GM03348 (cell line): ENCODE data around the gene SULT4A1.

Experiments
- DNase-seq: peaks from one replicate; pipeline ENCODE4 v3.0.0; 2012; ENCODE audit warnings: low spot score

Gene SULT4A1

DNA sequence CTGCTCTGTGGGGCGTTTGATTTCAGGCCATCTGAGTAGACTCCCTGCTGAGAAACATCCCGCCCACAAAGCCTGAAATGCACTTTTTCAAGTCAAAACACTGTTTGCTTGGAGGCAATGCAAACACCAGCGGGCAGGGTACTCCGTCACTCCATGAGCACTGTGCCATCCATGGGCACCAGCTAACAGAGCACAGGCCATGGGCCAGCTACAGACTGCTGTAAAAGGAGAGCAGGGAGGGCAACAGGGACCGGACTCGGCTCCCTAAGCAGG, 33.7 kb downstream of the SULT4A1 start:
- no peak for DNase-seq

DNA sequence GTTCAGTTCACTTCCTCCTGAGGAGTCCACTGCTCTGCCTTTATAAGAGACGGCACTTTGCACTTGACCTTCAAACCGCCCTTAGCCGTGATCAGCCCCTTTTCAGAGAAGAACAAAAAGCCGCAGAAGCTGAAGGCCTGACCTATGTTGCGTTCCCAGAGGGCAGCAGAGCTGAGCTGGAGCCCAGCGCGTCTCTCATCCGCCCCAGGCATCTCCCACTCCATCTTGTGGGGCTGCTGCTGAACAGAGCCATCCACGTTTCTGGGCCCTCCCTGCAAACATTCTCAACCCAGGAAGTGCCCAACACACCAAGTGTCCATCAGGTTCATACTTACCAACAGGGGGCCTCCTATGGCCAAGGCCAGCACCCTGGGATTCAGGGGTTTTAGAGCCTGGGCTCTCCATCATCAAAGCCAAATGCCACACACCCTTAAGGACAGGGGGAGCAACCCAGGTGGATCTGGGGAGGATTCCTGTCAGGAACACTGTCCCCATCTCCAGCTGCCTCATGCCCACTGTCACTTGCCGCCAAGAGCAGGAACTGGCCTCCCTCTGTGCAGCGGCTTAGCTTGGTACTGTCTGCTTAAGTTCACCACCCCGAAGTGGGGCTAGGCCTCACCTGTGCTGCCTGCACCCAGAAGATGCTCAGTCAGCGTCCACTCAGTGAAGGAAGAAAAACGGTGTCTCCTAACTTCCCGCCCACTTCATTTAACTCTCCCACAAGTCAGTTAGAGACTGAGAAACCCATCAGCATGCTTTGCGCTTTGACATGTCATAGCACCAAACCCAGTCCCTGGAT, 34.2 kb downstream of the SULT4A1 start:
- no peak for DNase-seq

DNA sequence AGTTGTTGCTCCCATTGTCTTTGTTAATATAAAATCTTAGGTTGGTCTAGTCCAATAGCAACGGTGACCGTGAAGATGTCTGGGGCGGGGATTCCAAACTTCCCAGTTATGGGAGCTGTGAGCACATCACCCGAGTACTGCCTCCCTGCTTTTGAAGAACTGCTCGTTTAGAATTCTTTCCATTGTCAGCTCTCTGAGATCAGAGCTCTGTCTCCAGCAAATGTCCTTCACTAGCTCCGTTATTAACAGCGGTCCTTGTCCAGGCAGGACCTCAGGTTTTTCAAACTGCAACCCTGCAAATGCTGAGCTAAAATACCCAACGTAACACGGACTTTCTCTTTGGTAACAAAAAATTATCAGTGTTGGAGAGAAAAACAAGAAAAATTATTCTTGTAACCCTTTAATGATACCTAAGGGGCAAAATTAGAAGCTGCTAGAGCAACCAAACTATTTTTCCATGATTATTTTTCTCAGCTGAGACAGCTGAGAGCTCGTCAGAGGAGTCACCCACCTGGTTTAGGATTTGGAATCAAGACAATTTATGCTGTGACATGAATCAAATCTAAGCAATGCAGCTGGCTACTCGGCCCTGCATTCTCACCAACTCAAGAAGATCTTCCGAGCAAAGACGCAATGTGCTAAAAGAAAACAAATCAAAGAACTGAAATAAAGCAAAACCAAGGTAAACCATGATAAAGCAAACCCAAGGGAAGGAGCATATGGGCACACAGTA, 35.1 kb downstream of the SULT4A1 start:
- no peak for DNase-seq

DNA sequence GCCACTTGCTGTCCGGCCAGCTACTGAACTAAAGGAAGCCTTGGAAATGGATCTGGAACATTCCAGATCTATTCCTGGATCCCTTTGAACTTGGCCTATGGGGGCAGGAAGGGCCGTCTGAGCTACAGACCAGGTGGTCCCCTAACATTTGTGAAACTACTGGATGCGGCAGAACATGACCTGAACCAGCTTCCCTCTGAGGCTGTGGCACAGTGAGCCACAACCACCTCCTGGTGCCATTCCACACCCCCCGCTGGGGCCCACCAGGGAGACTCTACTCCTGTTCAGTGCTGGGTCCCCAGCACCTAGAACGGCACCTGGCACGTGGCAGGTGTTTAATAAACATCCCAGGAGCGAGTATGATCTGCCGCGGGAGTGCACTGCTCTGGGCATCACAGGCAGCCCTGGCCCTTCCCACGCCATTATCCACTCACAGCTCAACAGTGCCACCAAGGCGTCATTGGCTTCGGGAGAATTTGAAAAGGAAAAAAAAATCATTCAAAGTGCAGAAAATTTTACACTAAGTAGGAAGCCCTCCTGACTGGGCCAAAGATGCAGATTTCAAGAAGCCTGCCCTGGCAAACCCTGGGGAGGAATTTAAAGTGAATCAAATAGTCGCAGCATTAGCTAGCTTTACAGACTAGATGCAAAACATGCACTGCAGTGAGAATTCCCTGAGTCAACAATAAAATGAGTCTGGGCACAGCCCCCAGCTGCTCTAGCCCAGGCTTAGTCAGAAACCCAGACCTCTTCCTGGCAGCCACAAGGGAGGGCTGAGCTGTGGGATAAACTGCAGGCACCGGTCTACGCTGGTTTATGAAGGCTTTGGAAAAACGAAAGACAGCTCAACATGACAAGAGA, 35.9 kb downstream of the SULT4A1 start:
- peak; percentile 76 for DNase-seq

DNA sequence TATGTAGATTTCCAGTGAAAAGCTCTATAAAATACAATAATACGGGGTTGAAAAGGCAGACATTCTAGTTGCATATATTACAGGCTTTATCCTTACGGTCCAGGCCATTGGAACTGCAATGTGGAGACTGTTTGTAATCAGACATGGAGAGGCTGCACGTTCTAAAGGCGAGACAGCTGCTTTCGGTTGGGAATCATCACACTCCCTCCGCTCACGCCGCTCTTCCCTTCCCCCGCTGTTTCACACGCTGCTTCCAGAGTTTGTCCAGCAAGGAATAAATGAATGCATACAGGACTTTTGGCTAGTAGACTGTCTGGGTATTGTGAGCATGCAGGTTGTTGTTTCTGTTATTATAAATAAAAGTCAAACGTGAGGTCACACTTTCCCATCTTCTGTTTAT, 36.7 kb downstream of the SULT4A1 start:
- peak; percentile 27 for DNase-seq

DNA sequence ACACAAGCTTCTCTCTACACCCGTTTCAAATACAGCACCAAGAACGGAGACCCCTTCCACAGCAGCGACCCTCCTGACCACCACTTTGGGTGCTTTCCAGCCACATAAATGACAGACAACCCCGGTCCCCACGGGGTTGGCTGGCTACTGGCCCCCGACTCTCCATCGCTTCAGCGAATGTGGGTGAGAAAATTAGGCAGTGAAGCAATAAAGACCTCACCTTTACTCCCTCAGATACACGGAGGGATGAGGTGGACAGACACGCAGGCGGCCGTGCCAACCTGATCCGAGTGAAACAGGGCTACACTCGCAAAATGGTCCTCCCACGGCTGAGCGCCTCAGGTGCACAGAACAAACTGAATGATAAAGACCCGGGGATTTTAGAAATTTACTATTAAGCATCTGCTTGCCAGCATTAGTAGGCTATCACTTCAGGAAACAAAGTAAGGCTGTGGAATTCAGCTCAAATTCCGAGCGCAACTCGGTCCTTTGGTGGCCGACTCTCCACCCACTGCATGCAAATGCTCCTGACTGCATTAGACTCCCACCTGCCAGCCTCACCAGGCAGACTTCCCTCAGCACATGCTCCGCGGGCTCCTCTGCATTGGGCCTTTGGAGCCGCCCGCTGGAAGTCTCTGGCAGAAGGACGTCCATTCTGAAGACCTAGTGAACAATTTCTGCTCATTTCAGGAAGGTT, 37.4 kb downstream of the SULT4A1 start:
- DNase-seq, result peak; percentile 1

DNA sequence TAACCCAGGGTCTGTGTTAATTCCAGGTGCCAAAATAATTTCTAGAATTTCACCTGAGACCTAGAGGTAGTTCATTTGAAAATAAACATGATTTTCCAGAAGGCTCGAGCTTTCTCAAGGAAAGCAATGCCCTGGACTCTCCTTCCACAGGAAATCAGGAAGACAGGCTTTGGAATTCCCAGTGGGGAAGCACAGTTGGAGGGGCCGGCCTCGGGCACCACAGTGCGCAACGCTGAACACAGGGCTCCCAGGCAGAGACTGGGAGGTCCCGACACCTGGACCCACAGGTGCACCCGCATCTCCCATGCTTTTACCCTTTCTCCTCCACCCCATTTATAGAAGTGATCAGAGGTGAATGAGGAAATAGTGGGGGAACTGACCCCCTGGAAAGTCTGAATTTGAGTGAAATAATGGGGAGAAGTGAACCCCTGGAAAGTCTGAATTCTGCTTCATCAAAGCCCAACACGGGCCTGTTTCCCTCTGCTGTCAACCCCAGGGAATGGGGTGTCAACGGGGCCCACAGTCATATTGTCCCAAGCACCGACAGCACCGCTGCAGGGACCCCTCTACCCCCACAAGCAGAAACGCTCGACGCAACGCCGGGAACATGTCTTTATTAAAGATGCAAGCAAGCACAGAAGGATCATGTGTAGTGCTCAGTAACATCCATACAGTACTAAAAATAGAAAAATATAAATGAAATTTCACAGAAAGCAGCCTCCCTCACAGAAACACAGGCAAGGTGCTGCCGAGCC, 38.2 kb downstream of the SULT4A1 start:
- DNase-seq, result no peak

DNA sequence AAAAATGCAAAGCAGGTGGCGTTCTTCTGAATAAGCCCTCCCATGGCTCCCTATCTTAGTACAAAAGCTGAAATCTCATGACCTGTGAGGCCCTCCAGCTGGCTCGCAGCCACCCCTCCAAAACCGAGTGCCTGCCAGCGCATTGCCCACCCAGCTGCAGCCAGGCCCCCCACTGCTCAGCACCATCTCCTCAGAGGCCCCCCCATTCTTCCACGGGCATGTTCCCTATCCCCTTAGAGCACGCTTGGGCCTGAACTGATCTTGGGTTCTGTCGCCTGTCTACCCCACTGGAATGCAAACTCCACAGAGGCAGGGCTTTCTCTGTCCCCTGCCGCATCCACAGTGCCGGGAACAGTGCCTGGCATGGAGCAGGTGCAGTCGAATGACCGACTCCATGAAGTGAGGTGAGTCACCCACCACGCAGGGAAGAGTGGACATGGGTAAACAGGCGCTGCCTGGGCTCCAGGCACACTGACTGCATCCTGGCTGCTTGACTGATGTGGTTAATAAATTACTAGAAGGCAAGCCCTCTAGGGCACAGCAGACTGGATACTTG, 38.9 kb downstream of the SULT4A1 start:
- DNase-seq, result peak; percentile 2

DNA sequence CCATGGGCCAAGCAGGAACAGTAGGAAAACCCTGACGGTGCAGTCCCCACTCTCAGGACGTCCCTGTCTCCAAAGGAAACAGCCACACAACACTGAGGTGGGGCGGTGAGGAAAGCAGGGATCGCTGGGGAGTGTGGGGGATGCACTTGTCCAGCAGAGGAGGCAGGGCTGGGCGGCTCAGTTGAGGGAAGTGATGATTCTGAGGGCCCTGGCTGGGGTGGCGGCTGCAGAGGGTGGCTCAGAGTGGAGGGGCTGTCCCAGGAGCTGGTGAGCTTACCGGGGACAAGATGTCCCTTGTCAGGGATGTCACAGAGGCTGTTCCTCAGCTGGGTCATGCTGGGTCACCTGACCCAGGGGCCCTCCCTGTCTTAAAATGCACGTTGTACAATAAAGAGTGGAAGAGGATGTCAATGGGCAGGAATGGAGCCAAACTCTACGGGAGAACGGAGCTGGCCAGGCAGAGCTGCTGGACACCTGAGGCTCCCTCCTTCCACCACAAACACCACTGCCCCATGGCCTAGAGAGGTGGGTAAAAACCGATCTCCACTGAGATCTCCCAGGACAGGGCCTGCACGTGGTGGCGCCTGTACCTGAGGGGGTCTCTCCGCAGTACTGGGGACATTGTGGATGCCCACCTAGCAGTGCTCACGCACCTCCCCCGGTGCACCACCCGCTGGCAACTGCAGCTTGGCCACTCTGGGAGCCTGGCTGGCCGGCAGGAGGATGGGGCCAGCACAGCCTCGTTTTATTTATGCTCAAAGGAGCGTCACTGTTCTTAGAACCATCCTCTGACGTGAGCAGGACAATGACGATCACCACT, 40.5 kb downstream of the SULT4A1 start:
- DNase-seq, result no peak

DNA sequence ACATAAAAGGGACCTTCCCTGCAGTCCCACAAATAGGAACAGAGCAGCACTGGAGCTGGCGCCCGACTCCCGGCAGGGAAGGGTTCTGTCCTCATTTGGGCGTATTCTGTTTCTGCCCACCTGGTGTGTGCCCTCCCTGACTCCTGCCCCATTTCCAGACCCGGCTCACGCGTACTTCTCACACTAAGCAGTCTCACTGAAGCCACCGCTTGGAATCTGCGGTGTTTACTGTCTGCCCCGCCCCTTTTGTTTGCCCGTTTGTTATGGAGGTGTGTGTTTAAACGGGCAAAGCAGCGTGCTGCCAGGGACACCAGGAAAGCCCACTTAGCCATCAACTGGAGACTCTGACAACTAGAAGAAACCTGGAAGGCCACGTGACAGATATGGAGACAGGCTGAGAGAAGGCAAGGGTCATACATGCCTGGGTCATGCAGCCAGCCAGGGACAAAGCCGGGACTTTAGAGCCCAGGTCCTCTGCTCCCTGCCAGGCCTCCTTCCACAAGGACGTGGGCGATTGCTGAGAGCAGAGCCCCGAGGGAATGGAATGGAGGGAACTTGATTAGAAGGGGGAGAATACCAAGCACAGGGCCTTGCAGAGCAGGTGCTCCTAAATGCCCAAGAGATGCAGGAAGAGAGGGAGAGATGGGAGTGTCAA, 41.5 kb downstream of the SULT4A1 start:
- DNase-seq, result no peak

DNA sequence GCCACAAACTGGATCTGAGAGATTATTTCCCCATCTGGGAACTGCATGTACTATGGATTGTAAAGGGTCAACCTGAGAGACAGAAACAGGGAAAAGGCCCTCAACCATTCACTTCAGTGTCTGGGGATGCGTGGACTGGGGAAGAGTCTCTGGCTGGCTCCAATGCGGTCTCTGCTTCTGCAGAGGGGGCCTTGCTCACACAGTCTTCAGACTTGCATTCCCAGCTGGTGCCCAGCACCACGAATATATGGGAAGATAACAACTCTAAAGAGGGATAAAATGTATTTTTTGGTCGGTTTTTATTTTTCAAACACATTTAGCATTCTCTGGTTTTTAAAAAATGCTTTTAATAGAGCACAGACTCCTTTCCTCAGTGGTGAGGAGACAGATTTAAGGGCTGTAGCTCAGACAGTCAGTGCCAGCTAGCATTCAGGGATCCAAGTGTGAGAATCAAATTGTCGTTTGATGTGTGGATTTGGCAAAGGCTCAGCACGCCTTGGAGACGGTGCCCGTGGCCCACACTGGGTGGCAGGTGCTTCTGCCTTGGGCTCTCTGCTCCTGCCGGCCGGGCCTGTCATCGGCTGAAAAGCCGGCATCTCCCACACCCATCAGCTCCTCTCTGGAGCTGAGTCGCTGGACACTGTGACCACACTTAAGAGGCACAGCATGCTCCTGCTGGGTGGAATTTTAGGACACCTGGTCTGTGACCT, 42.2 kb downstream of the SULT4A1 start:
- DNase-seq, result no peak

DNA sequence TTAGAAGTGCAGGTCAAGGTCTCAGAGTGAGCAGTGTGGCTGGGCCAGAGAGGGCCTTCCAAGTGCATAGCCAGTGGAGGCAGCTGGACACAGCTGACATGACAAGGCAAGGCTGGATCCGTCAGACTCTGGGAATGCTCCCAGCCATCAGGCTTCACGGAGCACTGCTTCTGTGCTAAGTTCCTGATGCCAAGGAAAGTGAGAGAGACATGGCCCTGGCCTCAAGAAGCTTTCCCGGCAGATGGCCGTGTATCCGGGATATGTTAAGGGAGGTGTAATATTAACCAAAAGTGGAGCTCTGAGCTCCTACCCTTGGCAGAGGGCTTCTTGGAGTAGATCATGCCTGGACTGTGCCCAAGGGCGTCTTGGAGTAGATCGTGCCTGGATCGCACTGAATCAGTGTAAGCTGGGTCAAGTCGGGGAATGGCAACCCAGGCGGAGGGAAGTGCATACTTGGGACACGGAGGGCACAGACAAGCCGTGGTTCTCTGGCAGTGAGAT, 42.8 kb downstream of the SULT4A1 start:
- DNase-seq, result no peak

DNA sequence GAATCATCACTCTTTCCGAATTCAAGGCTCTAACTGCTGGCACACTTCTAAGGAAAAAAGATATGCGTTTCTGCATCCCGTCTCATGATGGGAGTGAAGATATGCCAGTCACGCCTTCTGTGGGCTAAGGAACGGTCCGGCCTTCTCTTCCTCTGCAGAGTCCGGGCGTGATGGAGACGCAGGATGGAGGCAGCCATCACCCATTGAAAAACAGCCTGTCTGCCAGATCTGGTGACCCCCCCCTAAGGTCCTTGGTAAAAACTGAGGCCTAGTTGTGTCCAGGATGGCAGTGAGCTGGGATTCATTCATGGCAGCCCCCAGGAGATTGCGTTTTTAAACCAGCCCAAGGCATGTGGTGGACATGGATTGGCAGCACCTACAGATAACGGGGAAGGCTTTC, 43.3 kb downstream of the SULT4A1 start:
- no peak for DNase-seq

DNA sequence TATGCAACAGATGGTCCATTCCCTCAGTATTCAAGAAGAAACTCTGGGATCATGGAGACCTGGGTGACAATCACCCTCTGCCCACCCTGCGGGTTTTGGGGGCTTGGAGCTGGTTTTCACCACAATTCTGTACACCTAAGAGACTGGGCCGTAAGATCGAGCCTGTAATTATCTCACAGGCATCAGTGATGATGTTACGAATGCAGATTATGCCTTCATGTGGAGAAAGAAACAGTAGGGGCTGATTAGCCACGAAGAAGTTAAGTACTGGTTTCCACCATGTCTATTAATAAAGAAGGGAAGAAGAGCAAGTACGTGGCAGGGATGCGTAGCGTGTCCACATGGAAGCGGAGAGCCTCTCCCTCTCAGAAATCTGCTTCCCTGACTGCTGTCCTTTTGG, 44.9 kb downstream of the SULT4A1 start:
- no peak for DNase-seq

DNA sequence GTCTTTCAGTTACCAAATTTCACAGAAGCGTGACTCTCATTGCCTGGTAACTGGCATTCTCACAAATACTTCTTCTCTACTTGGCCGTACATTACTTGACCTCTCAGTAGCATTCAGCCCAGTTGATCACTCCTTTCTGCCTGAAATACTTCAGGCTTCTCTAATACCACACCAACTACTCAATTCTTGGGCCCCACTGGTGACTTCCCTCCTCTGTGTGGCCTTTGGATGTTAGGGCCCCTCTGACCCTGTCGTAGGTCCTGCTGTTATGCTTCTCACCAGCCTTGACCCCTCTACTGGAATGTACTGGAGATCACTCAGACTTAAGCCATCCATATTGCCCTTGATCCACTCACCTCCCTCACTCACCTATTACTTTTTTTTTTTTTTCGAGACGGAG, 48.0 kb downstream of the SULT4A1 start:
- DNase-seq, result no peak

DNA sequence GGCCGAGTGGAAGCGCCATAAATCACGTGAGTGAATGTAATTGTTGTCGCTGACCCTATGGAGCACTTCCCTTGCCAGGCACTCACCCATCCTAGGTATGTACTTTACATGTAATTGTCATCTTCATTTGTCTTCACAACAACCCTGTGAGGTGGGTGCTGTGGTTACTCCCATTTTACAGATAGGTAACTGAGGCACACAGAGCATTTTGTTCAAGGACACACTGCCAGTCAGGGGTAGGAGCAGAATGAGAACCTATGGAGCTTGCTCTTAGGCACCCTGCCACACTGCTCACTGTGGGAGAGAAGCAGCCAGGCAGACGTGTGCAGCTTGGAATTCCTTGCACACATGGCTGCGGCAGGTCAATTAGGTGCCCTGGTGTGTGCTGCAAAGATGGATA, 49.4 kb downstream of the SULT4A1 start:
- DNase-seq, result no peak

DNA sequence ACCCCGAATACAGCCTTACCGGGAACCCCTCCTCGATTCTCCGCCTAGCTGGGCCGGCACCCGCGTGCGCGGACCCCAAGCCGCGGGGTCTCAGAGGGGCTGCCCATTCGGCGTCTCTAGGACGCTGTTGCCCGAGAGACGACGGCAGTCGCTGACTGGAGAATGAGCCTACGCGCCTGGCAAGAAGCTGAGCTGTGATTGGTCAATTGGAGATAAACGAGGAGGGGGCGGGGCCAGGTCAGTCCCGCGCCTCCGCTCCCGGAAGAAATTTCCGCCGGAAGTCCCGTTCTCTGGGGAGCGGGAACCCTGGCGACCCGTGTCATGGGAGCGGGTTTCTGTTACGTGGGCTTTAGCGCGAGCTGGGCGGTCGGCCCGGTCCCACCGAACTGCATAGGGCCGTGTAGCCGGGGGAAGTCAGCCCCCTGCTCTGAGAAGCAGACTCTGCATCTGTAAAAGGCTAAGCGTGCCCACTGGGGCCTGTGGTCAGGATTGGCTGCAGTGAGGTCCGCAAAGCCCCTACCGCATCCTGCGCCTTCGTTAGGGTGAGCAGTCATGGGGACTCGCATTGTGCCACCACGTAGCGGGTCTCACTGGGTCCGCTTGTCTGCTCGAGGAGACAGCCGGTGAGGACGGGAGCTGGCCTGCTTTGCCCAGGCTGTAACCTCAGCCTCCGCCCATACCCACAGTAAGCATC, 50.0 kb downstream of the SULT4A1 start, which contains the start of gene EFCAB6:
EFCAB6 (minus strand) TSS at position 157 of the 694 bp plus-strand sequence. CDS start 29,987 bp downstream, outside the sequence.
- DNase-seq, result peak; percentile 98

DNA sequence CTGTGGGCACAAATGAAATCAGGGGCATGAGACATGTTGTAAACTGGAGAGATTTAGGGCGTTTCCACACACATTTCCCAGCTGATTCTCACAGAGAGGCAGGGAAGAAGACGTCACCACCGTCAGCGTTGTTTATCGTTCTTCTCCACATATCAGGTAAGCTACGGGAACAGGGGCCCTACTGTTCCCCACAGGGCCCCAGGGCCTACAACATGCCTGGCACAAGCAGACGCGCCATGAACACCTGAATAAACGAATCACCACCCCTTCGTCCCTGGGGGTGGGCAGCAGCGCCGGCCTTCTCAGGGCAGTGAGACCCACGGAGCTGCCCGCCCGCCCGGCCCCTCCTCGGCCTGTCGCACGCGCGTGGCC, 50.5 kb downstream of the SULT4A1 start:
- no peak for DNase-seq
